Neural progenitor cell (in vitro differentiated cells): ENCODE measurements around the gene PFN2. TPM values are rescaled to one million over a fixed set of nuclear protein-coding genes. Genes with fewer than 3 reads are reported as not detected.
"Not testable (repeated sequence)": the region's sequence is repeated elsewhere in the genome, so short reads cannot be mapped to it uniquely, and the experiment has no call there.

Experiments used
- DNase-seq: peaks from one replicate; pipeline ENCODE4 v3.0.0-alpha.2; 2016; ENCODE audit warnings: low spot score
- H2AFZ ChIP-seq: fragments of 200-600 bp; sonication (generic); replicated peaks from 2 replicates; pipeline ENCODE4 v1.6.1; 2016; ENCODE audit warnings: antibody characterized with exemption
- H3F3A ChIP-seq: fragments of 200-600 bp; sonication (generic); 2 replicates; pipeline ENCODE4 v1.6.1; 2016; ENCODE audit warnings: antibody characterized with exemption, low read depth
- H3K27ac ChIP-seq: fragments of 200-600 bp; sonication (generic); 2 replicates; pipeline ENCODE4 v1.5.1; 2016; ENCODE audit warnings: mild to moderate bottlenecking
- H3K27me3 ChIP-seq: fragments of 200-600 bp; sonication (generic); 2 replicates; pipeline ENCODE4 v1.6.1; 2016; ENCODE audit warnings: mild to moderate bottlenecking, moderate library complexity
- H3K36me3 ChIP-seq: fragments of 200-600 bp; sonication (generic); 2 replicates; pipeline ENCODE4 v1.5.1; 2016
- H3K4me1 ChIP-seq: fragments of 200-600 bp; sonication (generic); 2 replicates; pipeline ENCODE4 v1.6.1; 2016; ENCODE audit warnings: mixed run types
- H3K4me2 ChIP-seq: fragments of 200-600 bp; sonication (generic); 2 replicates; pipeline ENCODE4 v1.6.1; 2016
- H3K4me3 ChIP-seq: fragments of 200-600 bp; sonication (generic); 2 replicates; pipeline ENCODE4 v1.5.1; 2016
- H3K79me2 ChIP-seq: fragments of 200-600 bp; sonication (generic); 2 replicates; pipeline ENCODE4 v1.6.1; 2016; ENCODE audit warnings: low read depth
- H3K9ac ChIP-seq: fragments of 200-600 bp; sonication (generic); 2 replicates; pipeline ENCODE4 v1.6.1; 2016
- H3K9me3 ChIP-seq: fragments of 200-600 bp; sonication (generic); 2 replicates; pipeline ENCODE4 v1.5.1; 2016; ENCODE audit warnings: low read depth
- H4K20me1 ChIP-seq: fragments of 200-600 bp; sonication (generic); 2 replicates; pipeline ENCODE4 v1.6.1; 2016; ENCODE audit warnings: low read depth
- H3K27ac Mint-ChIP-seq: 3 replicates; pipeline ENCODE4 v1.8.0; 2021; ENCODE audit warnings: mixed read lengths
- H3K27me3 Mint-ChIP-seq: 2 replicates; pipeline ENCODE4 v1.8.0; 2022; ENCODE audit warnings: low read depth, mild to moderate bottlenecking, inconsistent platforms, moderate library complexity, mixed read lengths; ENCODE audit not compliant: insufficient read depth
- H3K36me3 Mint-ChIP-seq: 3 replicates; pipeline ENCODE4 v1.8.0; 2021; ENCODE audit warnings: mixed read lengths
- H3K4me1 Mint-ChIP-seq: 3 replicates; pipeline ENCODE4 v1.8.0; 2021; ENCODE audit warnings: mixed read lengths
- H3K4me3 Mint-ChIP-seq: 3 replicates; pipeline ENCODE4 v1.8.0; 2021; ENCODE audit warnings: mild to moderate bottlenecking, moderate library complexity, mixed read lengths
- H3K9me3 Mint-ChIP-seq: 3 replicates; pipeline ENCODE4 v1.8.0; 2020; ENCODE audit warnings: mixed read lengths
- EZH2 ChIP-seq: fragments of 200-600 bp; sonication (generic); IDR thresholded peaks from 2 replicates; pipeline ENCODE4 v1.6.1; 2017; ENCODE audit warnings: antibody characterized with exemption, mild to moderate bottlenecking, moderate library complexity
- EZH2phosphoT487 ChIP-seq: fragments of 200-600 bp; sonication (generic); IDR thresholded peaks from 2 replicates; pipeline ENCODE4 v1.6.1; 2017; ENCODE audit warnings: antibody characterized with exemption
- total RNA-seq: library from RNA; depleted of rRNA; stranded (reverse); fragments of >200 nt; gene quantifications from 2 replicates; pipeline ENCODE4 v1.2.3, GENCODE V29; 2015; ENCODE audit warnings: low replicate concordance
- TF ChIP-seq, protein P1 (sequence below): fragments of 200-600 bp; sonication (generic); IDR thresholded peaks from 2 replicates; pipeline ENCODE4 v1.5.1; 2017; ENCODE audit warnings: antibody characterized with exemption, mild to moderate bottlenecking

Gene PFN2
- total RNA-seq, 1 donor from 2014 or later, result 481 TPM

DNA sequence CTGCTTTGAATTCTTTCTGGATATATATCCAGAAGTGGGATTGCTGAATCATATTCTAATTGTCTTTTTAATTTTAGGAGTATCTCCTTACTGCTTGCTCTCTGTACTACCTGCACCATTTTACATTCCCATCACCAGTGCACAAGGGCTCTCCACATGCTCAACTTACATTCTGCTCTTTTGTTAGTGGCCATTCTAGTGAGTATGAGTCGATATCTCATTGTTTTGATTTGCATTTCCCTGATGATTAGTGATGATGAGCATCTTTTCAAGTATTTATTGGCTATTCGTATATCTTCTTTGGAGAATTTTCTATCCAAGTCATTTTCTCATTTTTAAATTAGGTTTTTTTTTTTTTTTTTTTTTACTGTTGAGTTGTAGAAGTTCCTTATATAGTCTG is 29.5 kb downstream of the PFN2 start:
- H3K27me3 ChIP-seq, result no peaks in the 10 kb centered on the region
- H3K4me1 ChIP-seq, result no peaks in the 10 kb centered on the region
- H3K36me3 ChIP-seq, result peaks cover 7% of the 10 kb centered on the region
- no peak overlapping the region for H3K27ac ChIP-seq
- DNase-seq, result no peak
- peaks cover 2% of the 10 kb centered on the region for H3K27me3 Mint-ChIP-seq
- H3F3A ChIP-seq, result peaks cover under 1% of the 10 kb centered on the region
- H3K4me1 Mint-ChIP-seq, result no peaks in the 10 kb centered on the region
- no peak overlapping the region for H2AFZ ChIP-seq
- H3K9ac ChIP-seq, result no peak overlapping the region
- no peak overlapping the region for H3K4me2 ChIP-seq
- peaks cover 72% of the 10 kb centered on the region for H3K9me3 Mint-ChIP-seq
- TF ChIP-seq EZH2, result no peak
- no peak for TF ChIP-seq EZH2phosphoT487
- TF ChIP-seq, protein P1, sequence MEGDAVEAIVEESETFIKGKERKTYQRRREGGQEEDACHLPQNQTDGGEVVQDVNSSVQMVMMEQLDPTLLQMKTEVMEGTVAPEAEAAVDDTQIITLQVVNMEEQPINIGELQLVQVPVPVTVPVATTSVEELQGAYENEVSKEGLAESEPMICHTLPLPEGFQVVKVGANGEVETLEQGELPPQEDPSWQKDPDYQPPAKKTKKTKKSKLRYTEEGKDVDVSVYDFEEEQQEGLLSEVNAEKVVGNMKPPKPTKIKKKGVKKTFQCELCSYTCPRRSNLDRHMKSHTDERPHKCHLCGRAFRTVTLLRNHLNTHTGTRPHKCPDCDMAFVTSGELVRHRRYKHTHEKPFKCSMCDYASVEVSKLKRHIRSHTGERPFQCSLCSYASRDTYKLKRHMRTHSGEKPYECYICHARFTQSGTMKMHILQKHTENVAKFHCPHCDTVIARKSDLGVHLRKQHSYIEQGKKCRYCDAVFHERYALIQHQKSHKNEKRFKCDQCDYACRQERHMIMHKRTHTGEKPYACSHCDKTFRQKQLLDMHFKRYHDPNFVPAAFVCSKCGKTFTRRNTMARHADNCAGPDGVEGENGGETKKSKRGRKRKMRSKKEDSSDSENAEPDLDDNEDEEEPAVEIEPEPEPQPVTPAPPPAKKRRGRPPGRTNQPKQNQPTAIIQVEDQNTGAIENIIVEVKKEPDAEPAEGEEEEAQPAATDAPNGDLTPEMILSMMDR, result no peak
- H3K36me3 Mint-ChIP-seq, result peaks cover 66% of the 10 kb centered on the region
- H3K27ac Mint-ChIP-seq, result no peak overlapping the region
- H4K20me1 ChIP-seq, result no peaks in the 10 kb centered on the region
- H3K79me2 ChIP-seq, result no peaks in the 10 kb centered on the region
- no peak overlapping the region for H3K4me3 ChIP-seq
- peaks cover 6% of the 10 kb centered on the region for H3K9me3 ChIP-seq
- no peak overlapping the region for H3K4me3 Mint-ChIP-seq

DNA sequence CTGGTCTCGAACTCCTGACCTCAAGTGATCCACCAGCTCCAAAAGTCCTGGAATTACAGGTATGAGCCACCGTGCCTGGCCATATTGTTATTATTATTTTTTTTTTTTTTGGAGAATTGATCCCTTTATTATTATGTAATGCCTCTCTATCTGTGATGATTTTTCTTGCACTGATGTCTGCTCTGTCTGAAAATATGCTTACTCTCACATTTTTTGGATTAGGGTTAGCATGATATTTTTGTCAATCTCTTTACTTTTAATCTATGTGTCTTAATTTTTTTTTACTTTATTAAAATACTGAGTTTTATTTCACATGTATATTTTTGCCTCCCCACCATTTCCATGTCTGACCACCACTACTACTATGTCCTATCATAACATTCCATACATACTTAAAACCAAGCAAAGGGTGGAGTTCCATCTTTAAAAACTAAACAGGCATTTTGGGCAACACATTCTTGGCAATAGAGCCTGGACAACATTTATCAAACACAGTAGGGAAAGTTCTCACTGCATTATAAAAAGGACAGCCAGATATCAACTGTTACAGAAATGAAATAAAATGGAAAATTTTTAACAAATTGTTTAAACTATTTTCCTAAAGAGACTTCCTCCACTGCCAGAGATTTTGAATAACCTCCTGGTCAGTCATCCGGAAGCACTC is 32.2 kb downstream of the PFN2 start:
- H3K9me3 ChIP-seq, H3K36me3 ChIP-seq, H3K27ac Mint-ChIP-seq, H3K9ac ChIP-seq, H3K4me3 Mint-ChIP-seq, H3F3A ChIP-seq, H3K27me3 Mint-ChIP-seq, H3K4me1 Mint-ChIP-seq, H3K79me2 ChIP-seq, H3K4me3 ChIP-seq, H2AFZ ChIP-seq, H3K4me1 ChIP-seq, DNase-seq, H3K4me2 ChIP-seq, H4K20me1 ChIP-seq, H3K27me3 ChIP-seq, H3K27ac ChIP-seq: not testable (repeated sequence)
- Mint-ChIP-seq H3K36me3 (peaks cover 64% of the 10 kb centered on the region), H3K9me3 (peaks cover 70% of the 10 kb centered on the region)

DNA sequence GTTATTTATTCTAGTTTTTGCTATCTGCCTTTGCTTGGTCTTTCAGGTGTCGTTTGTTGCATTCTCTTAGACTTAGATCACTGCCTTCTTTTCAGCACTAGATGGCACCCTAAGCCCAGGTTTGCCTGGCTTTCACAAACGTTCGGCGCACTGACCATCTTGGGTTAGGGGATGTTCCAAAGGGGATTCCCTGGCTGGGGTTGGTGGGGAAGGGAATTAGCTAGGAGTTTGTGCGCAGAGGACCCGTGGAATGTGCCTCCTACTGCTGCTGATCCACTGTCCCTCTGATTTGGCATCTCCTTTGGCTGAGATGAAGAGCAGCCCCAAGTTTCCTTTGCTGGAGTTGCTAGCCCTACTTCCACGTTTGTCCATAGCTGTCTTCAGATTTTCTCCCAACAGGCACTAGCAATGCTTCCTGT is 33.9 kb downstream of the PFN2 start:
- H3K4me3 Mint-ChIP-seq, result no peak overlapping the region
- no peak overlapping the region for H3K4me2 ChIP-seq
- peak; percentile 83 for DNase-seq
- no peak overlapping the region for H3K27ac Mint-ChIP-seq
- H3K27ac ChIP-seq, result no peak overlapping the region
- no peaks in the 10 kb centered on the region for H3K27me3 Mint-ChIP-seq
- no peaks in the 10 kb centered on the region for H3K4me1 ChIP-seq
- H3K79me2 ChIP-seq, result no peaks in the 10 kb centered on the region
- no peaks in the 10 kb centered on the region for H3K36me3 ChIP-seq
- no peak overlapping the region for H2AFZ ChIP-seq
- peaks cover 59% of the 10 kb centered on the region for H3K9me3 Mint-ChIP-seq
- no peaks in the 10 kb centered on the region for H3K9me3 ChIP-seq
- no peaks in the 10 kb centered on the region for H3K4me1 Mint-ChIP-seq
- H3K27me3 ChIP-seq, result no peaks in the 10 kb centered on the region
- H3K9ac ChIP-seq, result no peak overlapping the region
- no peaks in the 10 kb centered on the region for H4K20me1 ChIP-seq
- peaks cover 56% of the 10 kb centered on the region for H3K36me3 Mint-ChIP-seq
- H3F3A ChIP-seq, result no peaks in the 10 kb centered on the region
- TF ChIP-seq, protein P1, result peak; percentile 85
- no peak for TF ChIP-seq EZH2
- H3K4me3 ChIP-seq, result no peak overlapping the region

- peaks cover 56% of the 10 kb centered on the region for H3K36me3 Mint-ChIP-seq
- H3K9me3 ChIP-seq, result no peaks in the 10 kb centered on the region
- no peaks in the 10 kb centered on the region for H3K4me1 ChIP-seq
- H3K4me3 Mint-ChIP-seq, result no peak overlapping the region
- no peak for DNase-seq
- H3K4me3 ChIP-seq, result no peak overlapping the region
- H2AFZ ChIP-seq, result no peak overlapping the region
- H3K79me2 ChIP-seq, result no peaks in the 10 kb centered on the region
- no peak overlapping the region for H3K27ac Mint-ChIP-seq
- H3K36me3 ChIP-seq, result no peaks in the 10 kb centered on the region
- no peak overlapping the region for H3K27ac ChIP-seq
- H3K27me3 ChIP-seq, result no peaks in the 10 kb centered on the region
- no peaks in the 10 kb centered on the region for H3F3A ChIP-seq
- H4K20me1 ChIP-seq, result no peaks in the 10 kb centered on the region
- no peak overlapping the region for H3K9ac ChIP-seq
- no peaks in the 10 kb centered on the region for H3K27me3 Mint-ChIP-seq
- no peaks in the 10 kb centered on the region for H3K4me1 Mint-ChIP-seq
- TF ChIP-seq EZH2 (no peak), EZH2phosphoT487 (no peak)
- TF ChIP-seq, protein P1, result no peak
- peaks cover 61% of the 10 kb centered on the region for H3K9me3 Mint-ChIP-seq
- H3K4me2 ChIP-seq, result no peak overlapping the region
These were observed 36.2 kb downstream of the PFN2 start for GRCh38 chr3:149934524-149934923.
